ENCODE data around the gene EMP1. TPM values are rescaled to one million over a fixed set of nuclear protein-coding genes. Genes with fewer than 3 reads are reported as not detected.

The EMP1 gene
- polyA plus RNA-seq, 3 donors: 2.7 to 6.3 (median 3.1) TPM

GRCh38 chr12:13253966-13254760 lies 57.6 kb downstream of the EMP1 start:
- H3K27me3 Mint-ChIP-seq (ENCODE audit: low read depth in 3 of 3): peaks cover 4 to 6% (median 5%) of the 10 kb centered on the region in 3 donors
- H4K20me1 ChIP-seq (ENCODE audit: insufficient read depth, low read length): no peaks in the 10 kb centered on the region
- H3K9ac ChIP-seq (ENCODE audit: insufficient read depth, low read length, poor library complexity, severe bottlenecking): no peak overlapping the region
- no peak overlapping the region for H2AFZ ChIP-seq (ENCODE audit: insufficient read depth, low read depth, low read length, poor library complexity, severe bottlenecking)
- H3K4me1 ChIP-seq (ENCODE audit: control insufficient read depth in 1 of 2, insufficient read depth in 2 of 2, low read length in 2 of 2): peaks cover 5% of the 10 kb centered on the region in 2 donors
- peaks cover 0 to 3% (median 0%) of the 10 kb centered on the region in 7 donors for H3K9me3 Mint-ChIP-seq
- intact Hi-C loops (cut with micrococcal nuclease): no loop called here
- DNase-seq: no peak
- no peaks in the 10 kb centered on the region for H3K9me3 ChIP-seq (replicated peaks in 1 of 2; ENCODE audit: control insufficient read depth in 1 of 2, insufficient read depth in 1 of 2, low read length in 2 of 2)
- H3K36me3 ChIP-seq (replicated peaks in 1 of 2; ENCODE audit: control insufficient read depth in 1 of 2, insufficient read depth in 2 of 2, low read length in 2 of 2): no peaks in the 10 kb centered on the region
- no peaks in the 10 kb centered on the region for H3K79me2 ChIP-seq (ENCODE audit: insufficient read depth, low read length)
- H3K4me1 Mint-ChIP-seq: peaks cover 8% of the 10 kb centered on the region
- no peak overlapping the region for H3K4me2 ChIP-seq (replicated peaks; ENCODE audit: extremely low read depth, low read length, poor library complexity, severe bottlenecking)
- no peak overlapping the region for H3K27ac ChIP-seq (ENCODE audit: low read depth in 1 of 2, low read length in 2 of 2)
- no peak for TF ChIP-seq CTCF (IDR thresholded peaks at IDR 0.05)
- H3K27ac Mint-ChIP-seq: no peak overlapping the region
- H3K27me3 ChIP-seq (ENCODE audit: control insufficient read depth in 2 of 2, insufficient read depth in 2 of 2, low read length in 2 of 2): no peaks in the 10 kb centered on the region
- WGBS (ENCODE audit: insufficient coverage): 89% methylated on average over 5 of the region's 7 CpGs
- no peaks in the 10 kb centered on the region for H3K36me3 Mint-ChIP-seq
- H3K4me3 Mint-ChIP-seq: no peak overlapping the region
- H3K4me3 ChIP-seq (replicated peaks in 1 of 3; ENCODE audit: low read depth in 2 of 3, low read length in 3 of 3): no peak overlapping the region

- peak overlapping the region; percentile 67 for H3K4me2 ChIP-seq (replicated peaks; ENCODE audit: extremely low read depth, low read length, poor library complexity, severe bottlenecking)
- peak overlapping the region; percentile 59 to 81 for H3K4me3 Mint-ChIP-seq
- DNase-seq: peak; percentile 82 to 91 (median 91)
- H2AFZ ChIP-seq (ENCODE audit: insufficient read depth, low read depth, low read length, poor library complexity, severe bottlenecking): peak overlapping the region; percentile 21
- H3K27me3 Mint-ChIP-seq (ENCODE audit: low read depth in 3 of 3): peaks cover 2 to 5% (median 4%) of the 10 kb centered on the region in 3 donors
- TF ChIP-seq CTCF (IDR thresholded peaks at IDR 0.05): peak; percentile 95
- H3K9ac ChIP-seq (ENCODE audit: insufficient read depth, low read length, poor library complexity, severe bottlenecking): no peak overlapping the region
- no peaks in the 10 kb centered on the region for H3K27me3 ChIP-seq (ENCODE audit: control insufficient read depth in 2 of 2, insufficient read depth in 2 of 2, low read length in 2 of 2)
- H3K4me1 Mint-ChIP-seq: peaks cover 8% of the 10 kb centered on the region
- H3K4me3 ChIP-seq (replicated peaks in 1 of 3; ENCODE audit: low read depth in 2 of 3, low read length in 3 of 3): peak overlapping the region in 1 of 3 experiments; percentile 51
- intact Hi-C loops (cut with micrococcal nuclease): no loop called here
- H3K79me2 ChIP-seq (ENCODE audit: insufficient read depth, low read length): no peaks in the 10 kb centered on the region
- peaks cover 5% of the 10 kb centered on the region in 2 donors for H3K4me1 ChIP-seq (ENCODE audit: control insufficient read depth in 1 of 2, insufficient read depth in 2 of 2, low read length in 2 of 2)
- no peaks in the 10 kb centered on the region for H4K20me1 ChIP-seq (ENCODE audit: insufficient read depth, low read length)
- no peaks in the 10 kb centered on the region for H3K36me3 Mint-ChIP-seq
- no peak overlapping the region for H3K27ac ChIP-seq (ENCODE audit: low read depth in 1 of 2, low read length in 2 of 2)
- H3K9me3 ChIP-seq (replicated peaks in 1 of 2; ENCODE audit: control insufficient read depth in 1 of 2, insufficient read depth in 1 of 2, low read length in 2 of 2): no peaks in the 10 kb centered on the region
- no peaks in the 10 kb centered on the region for H3K9me3 Mint-ChIP-seq
- WGBS (ENCODE audit: insufficient coverage): 21% methylated on average over 11 of the region's 18 CpGs
- peak overlapping the region in 4 of 7 donors; percentile 3 to 64 (median 34) for H3K27ac Mint-ChIP-seq
- H3K36me3 ChIP-seq (replicated peaks in 1 of 2; ENCODE audit: control insufficient read depth in 1 of 2, insufficient read depth in 2 of 2, low read length in 2 of 2): no peaks in the 10 kb centered on the region
Measured at GRCh38 chr12:13255792-13256691, 59.5 kb downstream of the EMP1 start.

Data from CD14-positive monocyte (primary cell).